ENCODE data around the gene ADCY4.

GRCh38 chr14:24370748-24371147 lies 35.9 kb upstream of the ADCY4 start:
- TF ChIP-seq POLR2A (IDR thresholded peaks at IDR 0.05; ENCODE audit: low read depth, low read length) (no peak), POU2F2 (IDR thresholded peaks at IDR 0.05; ENCODE audit: low read depth, low read length) (no peak), PAX5 (IDR thresholded peaks at IDR 0.05; ENCODE audit: insufficient read depth, low read length, severe bottlenecking) (no peak)

Measured in GM12891 (cell line).